ENCODE data around the gene INF2.
"Not testable (repeated sequence)": the region's sequence is repeated elsewhere in the genome, so short reads cannot be mapped to it uniquely, and the experiment has no call there.

The INF2 gene

DNA sequence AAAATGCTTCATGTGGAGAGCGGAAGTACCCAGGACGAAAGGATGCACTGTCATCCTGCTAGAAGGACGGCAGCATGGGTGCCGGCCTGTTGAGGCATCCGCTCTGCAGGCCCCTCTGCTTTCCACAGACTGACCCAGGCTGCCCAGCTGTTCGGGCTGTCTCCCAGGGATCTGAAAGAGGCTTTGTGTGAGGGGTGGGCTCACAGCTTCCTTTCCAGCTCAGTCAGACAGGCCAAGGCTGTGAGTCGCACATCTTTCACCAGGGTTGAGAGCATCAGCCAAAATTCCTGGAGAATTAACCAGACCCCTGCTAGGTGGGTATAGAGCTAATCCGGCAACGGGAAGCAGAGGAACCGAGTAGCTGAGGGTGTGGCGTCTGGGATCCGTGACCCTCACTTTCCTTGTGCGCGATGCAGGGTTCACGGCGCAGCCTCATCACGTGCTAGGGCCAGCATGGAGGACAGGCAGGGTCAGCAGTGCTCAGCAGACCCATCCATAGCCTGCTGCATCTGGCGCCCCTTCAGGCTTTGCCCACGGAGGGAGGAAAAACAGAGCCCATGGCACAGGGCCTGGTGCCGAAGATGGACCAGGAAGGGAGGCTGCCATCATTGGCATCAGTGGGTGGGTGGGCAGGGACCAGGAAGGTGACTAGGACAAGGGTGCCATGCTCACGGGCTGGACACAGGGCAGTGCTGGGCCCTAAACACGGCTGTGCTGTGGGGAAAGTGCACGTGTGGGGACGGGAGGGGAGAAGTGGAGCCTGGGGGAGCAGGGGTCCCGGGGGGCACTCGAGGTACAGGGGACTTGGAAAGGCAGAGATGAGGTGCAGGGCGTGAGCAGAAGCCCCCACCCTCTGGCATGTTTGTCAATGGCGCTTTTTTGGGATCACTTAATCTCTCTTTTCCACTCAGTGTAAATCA lies 54.3 kb downstream of the INF2 start:
- peaks cover 4% of the 10 kb centered on the region for H3K36me3 ChIP-seq (ENCODE audit: control insufficient read depth, insufficient read depth, low read length)
- H3K27me3 ChIP-seq (ENCODE audit: control insufficient read depth, insufficient read depth, low read length): no peaks in the 10 kb centered on the region
- no peaks in the 10 kb centered on the region for H3K9me3 ChIP-seq (ENCODE audit: control insufficient read depth, low read length)
- peaks cover 23% of the 10 kb centered on the region for H3K4me1 ChIP-seq (ENCODE audit: control insufficient read depth, insufficient read depth, low read length)
- no peak overlapping the region for H3K4me3 ChIP-seq (ENCODE audit: low read length)
- H3K9ac ChIP-seq (ENCODE audit: low read length): no peak overlapping the region

- Histone ChIP-seq H3K36me3 (ENCODE audit: control insufficient read depth, insufficient read depth, low read length) (peaks cover 4% of the 10 kb centered on the region), H3K9me3 (ENCODE audit: control insufficient read depth, low read length) (no peaks in the 10 kb centered on the region)
Observed at GRCh38 chr14:104744484-104744883, 55.1 kb downstream of the INF2 start.

GRCh38 chr14:104745431-104745830 lies 56.0 kb downstream of the INF2 start:
- no peak overlapping the region for H3K4me3 ChIP-seq (ENCODE audit: low read length)
- H3K36me3 ChIP-seq (ENCODE audit: control insufficient read depth, insufficient read depth, low read length): no peaks in the 10 kb centered on the region
- no peak overlapping the region for H3K9ac ChIP-seq (ENCODE audit: low read length)
- no peaks in the 10 kb centered on the region for H3K9me3 ChIP-seq (ENCODE audit: control insufficient read depth, low read length)
- H3K4me1 ChIP-seq (ENCODE audit: control insufficient read depth, insufficient read depth, low read length): peaks cover 34% of the 10 kb centered on the region
- H3K27me3 ChIP-seq (ENCODE audit: control insufficient read depth, insufficient read depth, low read length): no peaks in the 10 kb centered on the region

More at GRCh38 chr14:104744484-104744883, 55.1 kb downstream of the INF2 start:
- Histone ChIP-seq H3K4me3 (ENCODE audit: low read length) (no peak overlapping the region), H3K27me3 (ENCODE audit: control insufficient read depth, insufficient read depth, low read length) (no peaks in the 10 kb centered on the region), H3K4me1 (ENCODE audit: control insufficient read depth, insufficient read depth, low read length) (peaks cover 31% of the 10 kb centered on the region), H3K9ac (ENCODE audit: low read length) (no peak overlapping the region)

GRCh38 chr14:104746071-104746545 lies 56.7 kb downstream of the INF2 start:
- H3K36me3 ChIP-seq (ENCODE audit: control insufficient read depth, insufficient read depth, low read length): no peaks in the 10 kb centered on the region
- H3K9ac ChIP-seq (ENCODE audit: low read length): no peak overlapping the region
- no peak overlapping the region for H3K4me3 ChIP-seq (ENCODE audit: low read length)
- no peaks in the 10 kb centered on the region for H3K27me3 ChIP-seq (ENCODE audit: control insufficient read depth, insufficient read depth, low read length)
- H3K9me3 ChIP-seq (ENCODE audit: control insufficient read depth, low read length): no peaks in the 10 kb centered on the region
- H3K4me1 ChIP-seq (ENCODE audit: control insufficient read depth, insufficient read depth, low read length): peaks cover 34% of the 10 kb centered on the region

- Histone ChIP-seq H3K4me3 (ENCODE audit: low read length) (no peak overlapping the region), H3K36me3 (ENCODE audit: control insufficient read depth, insufficient read depth, low read length) (no peaks in the 10 kb centered on the region), H3K27me3 (ENCODE audit: control insufficient read depth, insufficient read depth, low read length) (no peaks in the 10 kb centered on the region), H3K9ac (ENCODE audit: low read length) (no peak overlapping the region), H3K4me1 (ENCODE audit: control insufficient read depth, insufficient read depth, low read length) (peaks cover 35% of the 10 kb centered on the region), H3K9me3 (ENCODE audit: control insufficient read depth, low read length) (no peaks in the 10 kb centered on the region)
Observed at GRCh38 chr14:104746934-104747481, 57.6 kb downstream of the INF2 start.

- H3K9me3 ChIP-seq (ENCODE audit: control insufficient read depth, low read length): no peaks in the 10 kb centered on the region
- no peak overlapping the region for H3K4me3 ChIP-seq (ENCODE audit: low read length)
- H3K36me3 ChIP-seq (ENCODE audit: control insufficient read depth, insufficient read depth, low read length): no peaks in the 10 kb centered on the region
- H3K27me3 ChIP-seq (ENCODE audit: control insufficient read depth, insufficient read depth, low read length): no peaks in the 10 kb centered on the region
- H3K9ac ChIP-seq (ENCODE audit: low read length): no peak overlapping the region
- peaks cover 38% of the 10 kb centered on the region for H3K4me1 ChIP-seq (ENCODE audit: control insufficient read depth, insufficient read depth, low read length)
Observed at GRCh38 chr14:104747876-104748275, 58.5 kb downstream of the INF2 start.

GRCh38 chr14:104749111-104749649 lies 59.8 kb downstream of the INF2 start:
- Histone ChIP-seq H3K27me3 (ENCODE audit: control insufficient read depth, insufficient read depth, low read length) (no peaks in the 10 kb centered on the region), H3K4me1 (ENCODE audit: control insufficient read depth, insufficient read depth, low read length) (peaks cover 46% of the 10 kb centered on the region), H3K36me3 (ENCODE audit: control insufficient read depth, insufficient read depth, low read length) (no peaks in the 10 kb centered on the region), H3K4me3 (ENCODE audit: low read length) (no peak overlapping the region), H3K9me3 (ENCODE audit: control insufficient read depth, low read length) (no peaks in the 10 kb centered on the region), H3K9ac (ENCODE audit: low read length) (peak overlapping the region; percentile 10)

DNA sequence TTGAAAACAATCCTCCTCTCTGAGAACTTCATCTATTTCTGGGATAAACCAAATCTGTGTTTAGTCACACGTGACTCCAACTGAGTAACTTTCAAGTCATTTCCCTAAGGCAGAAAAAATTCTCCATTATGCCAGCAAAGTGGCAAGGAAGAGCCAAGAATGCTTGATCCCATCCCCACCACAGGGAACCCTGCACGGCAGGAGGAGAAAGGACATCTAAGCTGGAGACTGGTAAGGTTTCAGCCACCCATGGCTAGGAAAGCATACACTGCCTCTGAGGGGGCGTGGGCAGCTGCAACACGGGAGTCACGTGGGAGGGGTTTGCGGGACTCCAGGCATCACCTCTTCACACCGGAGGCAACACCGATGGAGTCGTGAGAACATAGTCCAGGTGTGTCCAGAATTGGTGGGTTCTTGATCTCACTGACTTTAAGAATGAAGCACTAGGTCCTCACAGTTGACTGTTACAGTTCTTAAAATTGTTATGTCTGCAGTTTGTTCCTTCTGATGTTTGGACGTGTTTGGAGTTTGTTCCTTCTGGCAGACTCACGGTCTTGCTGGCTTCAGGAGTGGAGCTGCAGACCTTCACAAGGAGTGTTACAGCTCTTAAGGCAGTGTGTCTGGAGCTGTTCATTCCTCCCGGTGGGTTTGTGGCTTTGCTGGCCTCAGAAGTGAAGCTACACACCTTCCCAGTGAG lies 60.8 kb downstream of the INF2 start:
- H3K4me1 ChIP-seq (ENCODE audit: control insufficient read depth, insufficient read depth, low read length): peaks cover 55% of the 10 kb centered on the region
- no peaks in the 10 kb centered on the region for H3K9me3 ChIP-seq (ENCODE audit: control insufficient read depth, low read length)
- H3K9ac ChIP-seq (ENCODE audit: low read length): no peak overlapping the region

GRCh38 chr14:104750753-104751057 lies 61.3 kb downstream of the INF2 start:
- H3K36me3 ChIP-seq (ENCODE audit: control insufficient read depth, insufficient read depth, low read length); H3K9me3 ChIP-seq (ENCODE audit: control insufficient read depth, low read length); H3K4me3 ChIP-seq (ENCODE audit: low read length); H3K9ac ChIP-seq (ENCODE audit: low read length); H3K27me3 ChIP-seq (ENCODE audit: control insufficient read depth, insufficient read depth, low read length): not testable (repeated sequence)
- peaks cover 57% of the 10 kb centered on the region for H3K4me1 ChIP-seq (ENCODE audit: control insufficient read depth, insufficient read depth, low read length)

More for the DNA sequence above, 60.8 kb downstream of the INF2 start:
- H3K36me3 ChIP-seq (ENCODE audit: control insufficient read depth, insufficient read depth, low read length): no peaks in the 10 kb centered on the region
- no peak overlapping the region for H3K4me3 ChIP-seq (ENCODE audit: low read length)
- H3K27me3 ChIP-seq (ENCODE audit: control insufficient read depth, insufficient read depth, low read length): no peaks in the 10 kb centered on the region

- H3K4me1 ChIP-seq (ENCODE audit: control insufficient read depth, insufficient read depth, low read length): peaks cover 52% of the 10 kb centered on the region
- no peaks in the 10 kb centered on the region for H3K9me3 ChIP-seq (ENCODE audit: control insufficient read depth, low read length)
- no peak overlapping the region for H3K4me3 ChIP-seq (ENCODE audit: low read length)
- H3K36me3 ChIP-seq (ENCODE audit: control insufficient read depth, insufficient read depth, low read length): no peaks in the 10 kb centered on the region
- no peaks in the 10 kb centered on the region for H3K27me3 ChIP-seq (ENCODE audit: control insufficient read depth, insufficient read depth, low read length)
- H3K9ac ChIP-seq (ENCODE audit: low read length): peak overlapping the region; percentile 68
Observed at GRCh38 chr14:104751539-104752422, 62.4 kb downstream of the INF2 start.

GRCh38 chr14:104752423-104752734 lies 63.0 kb downstream of the INF2 start:
- Histone ChIP-seq H3K36me3 (ENCODE audit: control insufficient read depth, insufficient read depth, low read length) (no peaks in the 10 kb centered on the region), H3K27me3 (ENCODE audit: control insufficient read depth, insufficient read depth, low read length) (no peaks in the 10 kb centered on the region), H3K4me1 (ENCODE audit: control insufficient read depth, insufficient read depth, low read length) (peaks cover 47% of the 10 kb centered on the region), H3K4me3 (ENCODE audit: low read length) (no peak overlapping the region), H3K9ac (ENCODE audit: low read length) (peak overlapping the region; percentile 68), H3K9me3 (ENCODE audit: control insufficient read depth, low read length) (no peaks in the 10 kb centered on the region)
